BLaER1 treated with 17β-estradiol and CSF1 and Interleukin-3, amounts not matched to agents 10 nM and 100 nM (cell line): ENCODE measurements around the gene CTSC.

Experiments
- H3K27ac ChIP-seq, 11 experiments: shearing (Covaris generic); formaldehyde crosslinking; 2 replicates each; pipeline ENCODE4 v1.8.1; 2022
- H3K27me3 ChIP-seq, 11 experiments: shearing (Covaris generic); formaldehyde crosslinking; 2 replicates each; pipeline ENCODE4 v1.8.1; 2022
- H3K36me3 ChIP-seq, 11 experiments: shearing (Covaris generic); formaldehyde crosslinking; 2 replicates each; pipeline ENCODE4 v1.8.1; 2022
- H3K4me1 ChIP-seq, 10 experiments: shearing (Covaris generic); formaldehyde crosslinking; 2 replicates each; pipeline ENCODE4 v1.8.1; 2022
- H3K4me2 ChIP-seq, 11 experiments: shearing (Covaris generic); formaldehyde crosslinking; 2 replicates each; pipeline ENCODE4 v1.8.1; 2022
- H3K4me3 ChIP-seq, 10 experiments: shearing (Covaris generic); formaldehyde crosslinking; 2 replicates each; pipeline ENCODE4 v1.8.1; 2022
- H3K9ac ChIP-seq, 11 experiments: shearing (Covaris generic); formaldehyde crosslinking; 2 replicates each; pipeline ENCODE4 v1.8.1; 2022
- H3K9me3 ChIP-seq, 11 experiments: shearing (Covaris generic); formaldehyde crosslinking; replicated peaks in 1 of 11; 2 replicates each; pipeline ENCODE4 v1.8.1; 2022
- H4K20me1 ChIP-seq, 11 experiments: shearing (Covaris generic); formaldehyde crosslinking; 2 replicates each; pipeline ENCODE4 v1.8.1; 2022
- Cebpa-rat ChIP-seq, 11 experiments: shearing (Covaris generic); IDR thresholded peaks; 2 replicates each; pipeline ENCODE4 v1.8.1; 2022

The CTSC gene

GRCh38 chr11:88344869-88345268, 7.3 kb upstream of the CTSC start:
- Histone ChIP-seq H3K9ac (no peak overlapping the region), H3K4me3 (no peak overlapping the region), H3K36me3 (no peaks in the 10 kb centered on the region), H3K27me3 (no peaks in the 10 kb centered on the region), H3K4me1 (peaks cover 0 to 54% (median 10%) of the 10 kb centered on the region in 10 experiments; a peak in 10 of 20 replicates), H3K27ac (no peak overlapping the region), H4K20me1 (no peaks in the 10 kb centered on the region), H3K9me3 (no peaks in the 10 kb centered on the region), H3K4me2 (peak overlapping the region in 5 of 11 experiments; percentile 5 to 47 (median 18); a peak in 5 of 22 replicates)
- TF ChIP-seq Cebpa-rat (IDR thresholded peaks at IDR 0.05), result peak in 5 of 11 experiments; percentile 37 to 62 (median 41); a peak in 7 of 22 replicates

GRCh38 chr11:88341522-88342251, 4.2 kb upstream of the CTSC start:
- peaks cover 7 to 59% (median 23%) of the 10 kb centered on the region in 10 experiments for H3K4me1 ChIP-seq
- 0 out of 22 replicates have a peak overlapping the region, but pooled peaks of 1 of the 11 experiments have one; percentile 9 for H3K4me2 ChIP-seq
- H3K27me3 ChIP-seq, result no peaks in the 10 kb centered on the region
- no peaks in the 10 kb centered on the region for H4K20me1 ChIP-seq
- H3K4me3 ChIP-seq, result no peak overlapping the region
- no peaks in the 10 kb centered on the region for H3K36me3 ChIP-seq
- no peak for TF ChIP-seq Cebpa-rat (IDR thresholded peaks at IDR 0.05)
- H3K27ac ChIP-seq, result no peak overlapping the region
- no peaks in the 10 kb centered on the region for H3K9me3 ChIP-seq
- H3K9ac ChIP-seq, result no peak overlapping the region

GRCh38 chr11:88340366-88340935, 2.9 kb upstream of the CTSC start:
- peaks cover 0 to 7% (median 5%) of the 10 kb centered on the region in 11 experiments; a peak in 16 of 22 replicates for H3K36me3 ChIP-seq
- H3K9me3 ChIP-seq, result no peaks in the 10 kb centered on the region
- no peak for TF ChIP-seq Cebpa-rat (IDR thresholded peaks at IDR 0.05)
- peaks cover 0 to 8% (median 6%) of the 10 kb centered on the region in 11 experiments; a peak in 14 of 22 replicates for H4K20me1 ChIP-seq
- no peak overlapping the region for H3K9ac ChIP-seq
- peaks cover 13 to 51% (median 28%) of the 10 kb centered on the region in 10 experiments for H3K4me1 ChIP-seq
- no peak overlapping the region for H3K4me3 ChIP-seq
- peak overlapping the region in 6 of 11 experiments; percentile 7 to 95 (median 54); a peak in 9 of 22 replicates for H3K4me2 ChIP-seq
- H3K27me3 ChIP-seq, result no peaks in the 10 kb centered on the region
- H3K27ac ChIP-seq, result 0 out of 22 replicates have a peak overlapping the region, but pooled peaks of 1 of the 11 experiments have one; percentile 15

- Histone ChIP-seq H3K4me3 (peak overlapping the region; percentile 74 to 98 (median 88)), H3K9me3 (no peaks in the 10 kb centered on the region; a peak in 1 of 22 replicates), H3K27me3 (no peaks in the 10 kb centered on the region), H4K20me1 (peaks cover 6 to 29% (median 24%) of the 10 kb centered on the region in 11 experiments; a peak in 17 of 22 replicates), H3K27ac (peak overlapping the region; percentile 93 to 99 (median 98)), H3K9ac (peak overlapping the region; percentile 91 to 98 (median 95)), H3K36me3 (peaks cover 21 to 30% (median 28%) of the 10 kb centered on the region in 11 experiments; a peak in 21 of 22 replicates), H3K4me2 (peak overlapping the region; percentile 84 to 97 (median 90)), H3K4me1 (peaks cover 35 to 60% (median 44%) of the 10 kb centered on the region in 10 experiments)
- peak; percentile 87 to 95 (median 90); a peak in 21 of 22 replicates for TF ChIP-seq Cebpa-rat (IDR thresholded peaks at IDR 0.05)
Measured at GRCh38 chr11:88337987-88338668, 592 bp upstream of the CTSC start.

GRCh38 chr11:88335284-88335683, 2.3 kb downstream of the CTSC start:
- peaks cover 35 to 72% (median 52%) of the 10 kb centered on the region in 10 experiments for H3K4me1 ChIP-seq
- TF ChIP-seq Cebpa-rat (IDR thresholded peaks at IDR 0.05), result peak in 8 of 11 experiments; percentile 20 to 66 (median 48); a peak in 7 of 22 replicates
- H4K20me1 ChIP-seq, result peaks cover 24 to 57% (median 52%) of the 10 kb centered on the region in 11 experiments; a peak in 21 of 22 replicates
- no peaks in the 10 kb centered on the region; a peak in 1 of 22 replicates for H3K9me3 ChIP-seq
- H3K9ac ChIP-seq, result peak overlapping the region; percentile 91 to 98 (median 95); a peak in 21 of 22 replicates
- peak overlapping the region; percentile 22 to 99 (median 96); a peak in 15 of 22 replicates for H3K27ac ChIP-seq
- H3K4me3 ChIP-seq, result peak overlapping the region; percentile 74 to 98 (median 88)
- H3K4me2 ChIP-seq, result peak overlapping the region; percentile 84 to 97 (median 90)
- H3K27me3 ChIP-seq, result no peaks in the 10 kb centered on the region
- peaks cover 49 to 59% (median 57%) of the 10 kb centered on the region in 11 experiments for H3K36me3 ChIP-seq

GRCh38 chr11:88333862-88334261, 3.7 kb downstream of the CTSC start:
- peaks cover 33 to 72% (median 48%) of the 10 kb centered on the region in 10 experiments for H3K4me1 ChIP-seq
- no peak for TF ChIP-seq Cebpa-rat (IDR thresholded peaks at IDR 0.05)
- H3K36me3 ChIP-seq, result peaks cover 63 to 73% (median 71%) of the 10 kb centered on the region in 11 experiments
- no peaks in the 10 kb centered on the region; a peak in 1 of 22 replicates for H3K9me3 ChIP-seq
- H3K27me3 ChIP-seq, result no peaks in the 10 kb centered on the region
- peak overlapping the region in 2 of 11 experiments; percentile 39 to 92; a peak in 2 of 22 replicates for H3K9ac ChIP-seq
- peak overlapping the region; percentile 74 to 98 (median 88); a peak in 17 of 20 replicates for H3K4me3 ChIP-seq
- H3K4me2 ChIP-seq, result peak overlapping the region; percentile 59 to 97 (median 87)
- H3K27ac ChIP-seq, result no peak overlapping the region; a peak in 1 of 22 replicates
- peaks cover 37 to 71% (median 66%) of the 10 kb centered on the region in 11 experiments; a peak in 21 of 22 replicates for H4K20me1 ChIP-seq

- H3K4me2 ChIP-seq, result peak overlapping the region in 9 of 11 experiments; percentile 44 to 97 (median 90); a peak in 15 of 22 replicates
- peaks cover 44 to 81% (median 76%) of the 10 kb centered on the region in 11 experiments; a peak in 21 of 22 replicates for H4K20me1 ChIP-seq
- peak overlapping the region in 1 of 11 experiments; percentile 22; a peak in 1 of 22 replicates for H3K9ac ChIP-seq
Measured at GRCh38 chr11:88332851-88333250, 4.7 kb downstream of the CTSC start.

More at GRCh38 chr11:88332851-88333250, 4.7 kb downstream of the CTSC start:
- Histone ChIP-seq H3K4me1 (peaks cover 30 to 77% (median 51%) of the 10 kb centered on the region in 10 experiments), H3K4me3 (peak overlapping the region in 2 of 10 experiments; percentile 89 to 95; a peak in 5 of 20 replicates), H3K27ac (0 out of 22 replicates have a peak overlapping the region, but pooled peaks of 1 of the 11 experiments have one; percentile 13), H3K27me3 (no peaks in the 10 kb centered on the region), H3K9me3 (no peaks in the 10 kb centered on the region; a peak in 1 of 22 replicates), H3K36me3 (peaks cover 74 to 83% (median 81%) of the 10 kb centered on the region in 11 experiments)
- TF ChIP-seq Cebpa-rat (IDR thresholded peaks at IDR 0.05), result no peak
